ENCODE measurements around the gene ANKS1B.

ANKS1B gene

GRCh38 chr12:99224237-99224636 lies 760.5 kb downstream of the ANKS1B start:
- no peak overlapping the region for H2AFZ ChIP-seq (ENCODE audit: low read depth)
- no peaks in the 10 kb centered on the region for H3K27me3 ChIP-seq (ENCODE audit: insufficient read depth, low read depth)
- H3K27ac ChIP-seq, result no peak overlapping the region
- TF ChIP-seq CTCF (conservative IDR thresholded peaks at IDR 0.05; ENCODE audit: low read depth, low read length), result no peak
- H3K4me3 ChIP-seq (IDR thresholded peaks at IDR 0.05; ENCODE audit: insufficient read depth, low read depth, low read length), result no peak overlapping the region
- H3K36me3 ChIP-seq (ENCODE audit: insufficient read depth), result no peaks in the 10 kb centered on the region
- no peaks in the 10 kb centered on the region for H3K4me1 ChIP-seq (ENCODE audit: low read depth, poor library complexity, severe bottlenecking)
- H3K9ac ChIP-seq, result no peak overlapping the region
- no peaks in the 10 kb centered on the region for H4K20me1 ChIP-seq (ENCODE audit: insufficient read depth)
- no peak overlapping the region for H3K4me2 ChIP-seq
- H3K79me2 ChIP-seq (ENCODE audit: insufficient read depth, low read depth), result no peaks in the 10 kb centered on the region

GRCh38 chr12:99223579-99223978 lies 761.2 kb downstream of the ANKS1B start:
- no peak for TF ChIP-seq CTCF (conservative IDR thresholded peaks at IDR 0.05; ENCODE audit: low read depth, low read length)
- no peaks in the 10 kb centered on the region for H3K36me3 ChIP-seq (ENCODE audit: insufficient read depth)
- H3K79me2 ChIP-seq (ENCODE audit: insufficient read depth, low read depth), result no peaks in the 10 kb centered on the region
- no peak overlapping the region for H3K9ac ChIP-seq
- no peaks in the 10 kb centered on the region for H4K20me1 ChIP-seq (ENCODE audit: insufficient read depth)
- no peaks in the 10 kb centered on the region for H3K27me3 ChIP-seq (ENCODE audit: insufficient read depth, low read depth)
- no peak overlapping the region for H3K4me2 ChIP-seq
- no peak overlapping the region for H3K4me3 ChIP-seq (IDR thresholded peaks at IDR 0.05; ENCODE audit: insufficient read depth, low read depth, low read length)
- no peaks in the 10 kb centered on the region for H3K4me1 ChIP-seq (ENCODE audit: low read depth, poor library complexity, severe bottlenecking)
- no peak overlapping the region for H2AFZ ChIP-seq (ENCODE audit: low read depth)
- H3K27ac ChIP-seq, result no peak overlapping the region

GRCh38 chr12:99213047-99213446 lies 771.7 kb downstream of the ANKS1B start:
- H2AFZ ChIP-seq (ENCODE audit: low read depth), result no peak overlapping the region
- no peaks in the 10 kb centered on the region for H4K20me1 ChIP-seq (ENCODE audit: insufficient read depth)
- H3K4me2 ChIP-seq, result no peak overlapping the region
- no peak for TF ChIP-seq CTCF (conservative IDR thresholded peaks at IDR 0.05; ENCODE audit: low read depth, low read length)
- no peaks in the 10 kb centered on the region for H3K27me3 ChIP-seq (ENCODE audit: insufficient read depth, low read depth)
- H3K4me1 ChIP-seq (ENCODE audit: low read depth, poor library complexity, severe bottlenecking), result no peaks in the 10 kb centered on the region
- no peaks in the 10 kb centered on the region for H3K36me3 ChIP-seq (ENCODE audit: insufficient read depth)
- H3K79me2 ChIP-seq (ENCODE audit: insufficient read depth, low read depth), result no peaks in the 10 kb centered on the region
- H3K9ac ChIP-seq, result no peak overlapping the region
- H3K4me3 ChIP-seq (IDR thresholded peaks at IDR 0.05; ENCODE audit: insufficient read depth, low read depth, low read length), result no peak overlapping the region
- H3K27ac ChIP-seq, result no peak overlapping the region

- H2AFZ ChIP-seq (ENCODE audit: low read depth), result no peak overlapping the region
- no peak for TF ChIP-seq CTCF (conservative IDR thresholded peaks at IDR 0.05; ENCODE audit: low read depth, low read length)
- H3K27ac ChIP-seq, result no peak overlapping the region
- no peak overlapping the region for H3K4me2 ChIP-seq
- no peaks in the 10 kb centered on the region for H4K20me1 ChIP-seq (ENCODE audit: insufficient read depth)
- no peak overlapping the region for H3K9ac ChIP-seq
- no peak overlapping the region for H3K4me3 ChIP-seq (IDR thresholded peaks at IDR 0.05; ENCODE audit: insufficient read depth, low read depth, low read length)
- H3K79me2 ChIP-seq (ENCODE audit: insufficient read depth, low read depth), result no peaks in the 10 kb centered on the region
- no peaks in the 10 kb centered on the region for H3K36me3 ChIP-seq (ENCODE audit: insufficient read depth)
- no peaks in the 10 kb centered on the region for H3K27me3 ChIP-seq (ENCODE audit: insufficient read depth, low read depth)
- no peaks in the 10 kb centered on the region for H3K4me1 ChIP-seq (ENCODE audit: low read depth, poor library complexity, severe bottlenecking)
Observed at GRCh38 chr12:99212275-99212674, 772.5 kb downstream of the ANKS1B start.

- no peaks in the 10 kb centered on the region for H3K27me3 ChIP-seq (ENCODE audit: insufficient read depth, low read depth)
- no peaks in the 10 kb centered on the region for H3K4me1 ChIP-seq (ENCODE audit: low read depth, poor library complexity, severe bottlenecking)
- H3K4me2 ChIP-seq, result no peak overlapping the region
- no peak overlapping the region for H2AFZ ChIP-seq (ENCODE audit: low read depth)
- H4K20me1 ChIP-seq (ENCODE audit: insufficient read depth), result no peaks in the 10 kb centered on the region
- H3K4me3 ChIP-seq (IDR thresholded peaks at IDR 0.05; ENCODE audit: insufficient read depth, low read depth, low read length), result no peak overlapping the region
- no peak overlapping the region for H3K27ac ChIP-seq
- no peak for TF ChIP-seq CTCF (conservative IDR thresholded peaks at IDR 0.05; ENCODE audit: low read depth, low read length)
- no peaks in the 10 kb centered on the region for H3K36me3 ChIP-seq (ENCODE audit: insufficient read depth)
- no peaks in the 10 kb centered on the region for H3K79me2 ChIP-seq (ENCODE audit: insufficient read depth, low read depth)
- H3K9ac ChIP-seq, result no peak overlapping the region
Observed at GRCh38 chr12:99205111-99205510, 779.6 kb downstream of the ANKS1B start.
